Measurements from ENCODE around the gene SGSM1.
A peak's percentile ranks its signal among the peaks of the same experiment; 100 is the strongest.

The SGSM1 gene

GRCh38 chr22:24865508-24865907, 59.5 kb downstream of the SGSM1 start:
- Histone ChIP-seq H3K4me1 (ENCODE audit: control insufficient read depth, insufficient read depth, low read length) (no peaks in the 10 kb centered on the region), H3K4me3 (ENCODE audit: low read depth, low read length) (no peak overlapping the region), H3K9me3 (ENCODE audit: control insufficient read depth, insufficient read depth, low read depth, low read length) (no peaks in the 10 kb centered on the region), H3K36me3 (ENCODE audit: control insufficient read depth in 2 of 2, insufficient read depth in 1 of 2, low read length in 2 of 2) (no peaks in the 10 kb centered on the region), H3K27ac (ENCODE audit: extremely low read depth, low read depth, low read length) (no peak overlapping the region)
- ChIA-PET POLR2A (no interaction called here), CTCF (interaction anchor here (0.9 to 1.3 kb wide), 3 partner anchors 15 to 97 kb away, joined by 3 read pairs; no protein-coding TSS in a partner anchor)
- TF ChIP-seq ZNF544 (tag by site-specific recombination; IDR thresholded peaks at IDR 0.05) (no peak), ZNF133 (tag by site-specific recombination; IDR thresholded peaks at IDR 0.05) (no peak), ZNF416 (tag by site-specific recombination; IDR thresholded peaks at IDR 0.05) (no peak)

GRCh38 chr22:24867323-24868022, 61.5 kb downstream of the SGSM1 start:
- CTCF ChIA-PET: interaction anchor here (0.9 kb wide), 1 partner anchor 17 kb away, joined by 4 read pairs; no protein-coding TSS in a partner anchor
- TF ChIP-seq PRDM4 (tag by site-specific recombination; IDR thresholded peaks at IDR 0.05) (no peak), ZNF561 (tag by site-specific recombination; IDR thresholded peaks at IDR 0.05; ENCODE audit: borderline replicate concordance) (no peak), KLF17 (tag by site-specific recombination; IDR thresholded peaks at IDR 0.05) (no peak), ZFHX2 (tag by site-specific recombination; conservative IDR thresholded peaks at IDR 0.05) (peak; percentile 62), ZNF366 (tag by site-specific recombination; conservative IDR thresholded peaks at IDR 0.05) (no peak), ZBTB17 (tag by site-specific recombination; IDR thresholded peaks at IDR 0.05) (no peak), ZNF792 (tag by site-specific recombination; IDR thresholded peaks at IDR 0.05) (no peak), ZXDB (tag by site-specific recombination; IDR thresholded peaks at IDR 0.05) (no peak), ZNF600 (tag by site-specific recombination; IDR thresholded peaks at IDR 0.05) (peak; percentile 41; the same call in 1 of the 2 replicates), ZNF114 (tag by site-specific recombination; IDR thresholded peaks at IDR 0.05) (no peak), YY1 (tag by site-specific recombination; IDR thresholded peaks at IDR 0.05) (no peak), ZNF174 (tag by site-specific recombination; IDR thresholded peaks at IDR 0.05) (no peak), ZNF624 (tag by site-specific recombination; IDR thresholded peaks at IDR 0.05) (no peak), ZNF768 (tag by site-specific recombination; IDR thresholded peaks at IDR 0.05) (peak; percentile 68), ZBTB1 (tag by site-specific recombination; IDR thresholded peaks at IDR 0.05) (no peak), SCRT1 (tag by site-specific recombination; IDR thresholded peaks at IDR 0.05; ENCODE audit: borderline replicate concordance) (no peak), ZNF776 (tag by site-specific recombination; IDR thresholded peaks at IDR 0.05; ENCODE audit: borderline replicate concordance) (no peak), ZNF23 (tag by site-specific recombination; IDR thresholded peaks at IDR 0.05; ENCODE audit: borderline replicate concordance) (no peak), INSM2 (tag by site-specific recombination; IDR thresholded peaks at IDR 0.05) (no peak), ZNF157 (tag by site-specific recombination; IDR thresholded peaks at IDR 0.05) (no peak), ZNF398 (tag by site-specific recombination; IDR thresholded peaks at IDR 0.05) (no peak), ZNF558 (tag by site-specific recombination; IDR thresholded peaks at IDR 0.05) (no peak), ZNF10 (tag by site-specific recombination; IDR thresholded peaks at IDR 0.05) (no peak), ZIC2 (tag by site-specific recombination; IDR thresholded peaks at IDR 0.05) (peak; percentile 40; the same call in 1 of the 2 replicates), EGR2 (tag by site-specific recombination; IDR thresholded peaks at IDR 0.05; ENCODE audit: low read depth) (0 out of 2 replicates have a peak, but pooled peaks have one; percentile 13)

More at GRCh38 chr22:24867323-24868022, 61.5 kb downstream of the SGSM1 start:
- H3K9me3 ChIP-seq (ENCODE audit: control insufficient read depth, insufficient read depth, low read depth, low read length): no peaks in the 10 kb centered on the region
- POLR2A ChIA-PET: no interaction called here
- no peak overlapping the region for H3K4me3 ChIP-seq (ENCODE audit: low read depth, low read length)
- H3K36me3 ChIP-seq (ENCODE audit: control insufficient read depth in 2 of 2, insufficient read depth in 1 of 2, low read length in 2 of 2): no peaks in the 10 kb centered on the region
- H3K27ac ChIP-seq (ENCODE audit: extremely low read depth, low read depth, low read length): no peak overlapping the region
- H3K4me1 ChIP-seq (ENCODE audit: control insufficient read depth, insufficient read depth, low read length): no peaks in the 10 kb centered on the region
